Erythroblast (primary cell): Measurements from ENCODE around the gene BEX3.
"Not testable (repeated sequence)": the region's sequence is repeated elsewhere in the genome, so short reads cannot be mapped to it uniquely, and the experiment has no call there.

Experiments used
- DNase-seq, 2 experiments: peaks; one replicate each; lab custom pipeline; 2025; lab: John Stamatoyannopoulos, UW
- GATA1 ChIP-seq: IDR thresholded peaks from 2 replicates; pipeline ENCODE4 v1.6.1; 2011; ENCODE audit warnings: low read depth, mild to moderate bottlenecking, control low read depth, low read length, moderate library complexity
- POLR2A ChIP-seq: IDR thresholded peaks from 2 replicates; pipeline ENCODE4 v1.6.1; 2011; ENCODE audit warnings: mild to moderate bottlenecking, low read length

BEX3 gene

DNA sequence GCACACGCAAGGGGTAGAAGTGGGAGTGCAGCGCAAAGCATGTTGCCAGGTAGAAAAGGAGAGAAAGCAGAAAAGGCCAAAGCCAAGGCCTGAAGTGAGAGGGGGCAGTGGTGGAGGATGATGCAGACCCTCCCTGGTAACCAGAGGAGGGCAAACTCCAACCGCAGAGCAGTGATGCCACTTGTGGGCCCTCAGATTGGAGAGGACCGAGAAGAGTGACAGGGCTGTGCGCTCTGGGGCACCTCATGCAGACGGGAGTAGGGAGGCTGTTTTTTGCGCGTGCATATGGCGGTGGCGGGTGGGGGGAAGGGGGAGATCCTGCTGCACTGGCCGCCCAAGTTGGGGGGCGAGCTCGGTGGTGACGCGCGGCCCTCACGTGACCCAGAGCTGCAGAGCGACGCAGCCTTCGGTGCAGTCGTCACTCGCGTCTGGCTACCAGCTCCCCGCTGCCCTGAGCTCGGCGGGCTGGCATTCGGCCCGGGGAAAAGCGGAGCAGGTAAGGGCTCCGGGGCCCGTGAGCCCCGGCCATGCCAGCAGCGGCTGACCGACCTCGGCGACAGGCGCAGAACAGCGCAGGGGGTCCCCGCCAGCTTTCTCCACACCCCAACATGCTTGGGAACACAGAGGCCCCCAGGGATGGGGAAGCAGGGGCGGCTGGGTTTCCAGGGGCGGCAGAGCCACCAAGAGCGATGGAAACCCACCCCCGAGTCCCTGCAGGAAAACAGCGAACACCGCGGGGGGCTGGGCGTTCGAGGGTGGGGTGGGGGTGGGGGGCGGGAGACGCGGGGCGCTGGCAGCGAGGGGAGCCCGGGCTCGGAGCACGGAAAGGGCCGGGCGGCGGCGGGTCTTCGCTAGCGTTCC lies at the start of gene BEX3:
Gene BEX3, plus strand, starts transcription at position 421 of the 861 bp plus-strand sequence. CDS start 984 bp downstream, outside the sequence.
- DNase-seq: peak; percentile 35 to 54
- TF ChIP-seq GATA1 (no peak), POLR2A (peak; percentile 27)

DNA sequence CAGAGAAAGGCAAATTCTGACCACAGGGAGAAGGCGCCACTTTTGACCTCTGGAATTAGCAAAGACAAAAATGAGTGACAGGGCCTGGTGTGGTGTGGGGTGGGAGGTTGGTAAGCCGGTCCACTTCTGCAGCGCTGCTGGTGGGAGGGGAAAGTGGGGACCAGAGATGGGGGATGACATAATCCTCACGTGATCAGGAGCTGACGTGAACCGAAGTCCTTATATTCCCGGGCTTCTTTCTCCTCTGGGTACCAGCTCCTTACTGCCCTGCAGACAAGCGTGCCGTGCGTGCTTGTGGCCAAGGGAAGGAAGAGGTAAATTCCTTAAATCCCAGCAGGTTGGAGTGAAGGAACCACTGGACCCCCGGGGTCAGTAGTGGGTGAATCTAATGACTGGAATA lies 46.3 kb upstream of the BEX3 start, which contains the start of gene TCEAL7:
Gene TCEAL7, plus strand, starts transcription at position 249 of the 400 bp plus-strand sequence. CDS start 1,165 bp downstream, outside the sequence.
- peak in 1 of 2 experiments; percentile 0 for DNase-seq
- TF ChIP-seq GATA1: no peak

DNA sequence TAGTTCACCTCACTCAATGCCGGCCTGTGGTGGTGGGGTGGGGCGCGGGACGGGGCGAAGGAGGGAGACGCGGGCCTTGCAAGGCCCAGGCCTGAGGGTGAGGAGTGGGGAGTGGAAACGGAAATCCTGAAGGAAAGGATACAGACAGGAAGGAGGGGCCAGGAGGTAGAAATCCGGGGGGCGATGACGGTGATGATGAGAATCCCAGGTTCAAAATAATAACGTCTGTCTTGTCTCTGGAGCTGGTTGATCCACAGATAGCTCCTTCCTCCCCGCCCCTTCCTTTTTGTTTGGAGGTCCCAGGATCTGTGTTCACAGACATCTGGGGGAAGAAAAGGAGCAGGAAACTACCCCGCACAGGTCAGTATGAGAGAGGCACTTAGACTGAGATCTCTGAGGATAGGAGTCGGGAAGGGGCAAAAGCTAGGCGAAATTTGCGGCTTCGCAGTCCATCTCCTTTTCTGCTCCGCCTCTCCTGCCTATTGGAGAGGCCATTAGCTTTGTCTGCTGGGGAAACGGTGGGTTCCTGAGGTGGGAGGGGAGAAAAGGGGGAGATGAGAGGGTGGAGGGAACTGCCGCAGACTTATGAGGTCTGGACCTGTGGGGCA lies 45.6 kb upstream of the BEX3 start:
- no peak for TF ChIP-seq GATA1
- TF ChIP-seq POLR2A: no peak
- DNase-seq: no peak

DNA sequence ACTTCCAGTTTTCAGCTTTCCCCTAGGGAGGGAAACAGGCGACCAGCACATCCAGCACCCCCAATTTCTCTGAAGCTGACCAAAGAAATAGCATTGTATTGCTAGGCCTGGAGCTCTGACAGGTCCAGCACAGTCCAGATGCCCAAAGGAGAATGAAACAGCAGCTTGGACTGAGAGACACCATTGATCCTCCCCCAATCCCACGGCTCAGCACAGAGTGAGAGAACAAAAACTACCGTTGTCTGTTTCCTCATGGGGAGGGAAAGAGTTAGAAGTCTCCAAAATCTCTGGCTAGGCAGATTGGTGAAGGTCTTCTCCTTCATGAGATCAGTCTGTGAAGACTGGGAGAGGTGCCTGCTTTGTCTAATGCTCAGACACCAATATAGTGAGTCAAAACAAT lies 37.7 kb upstream of the BEX3 start:
- no peak for TF ChIP-seq GATA1
- no peak for DNase-seq

DNA sequence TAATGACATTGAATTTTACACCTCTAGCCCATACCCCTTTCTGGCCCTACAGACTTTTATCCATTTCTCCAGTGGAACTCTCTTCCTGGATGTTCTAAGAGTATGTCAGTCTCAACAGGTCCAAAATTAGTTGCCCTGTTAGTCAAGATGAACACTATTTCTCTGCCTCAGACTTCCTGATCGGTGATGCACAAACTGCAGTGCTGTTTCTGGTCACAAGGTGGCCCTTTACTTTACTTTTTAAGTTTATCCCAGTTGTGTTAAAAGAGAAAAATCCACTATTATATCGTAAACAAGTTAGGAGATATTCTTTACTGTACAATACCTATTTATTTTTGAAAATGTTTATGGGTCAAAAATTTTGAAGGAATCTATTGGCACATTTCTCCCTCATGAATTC lies 33.2 kb upstream of the BEX3 start:
- TF ChIP-seq POLR2A (no peak), GATA1 (no peak)
- DNase-seq: peak; percentile 28 to 55

DNA sequence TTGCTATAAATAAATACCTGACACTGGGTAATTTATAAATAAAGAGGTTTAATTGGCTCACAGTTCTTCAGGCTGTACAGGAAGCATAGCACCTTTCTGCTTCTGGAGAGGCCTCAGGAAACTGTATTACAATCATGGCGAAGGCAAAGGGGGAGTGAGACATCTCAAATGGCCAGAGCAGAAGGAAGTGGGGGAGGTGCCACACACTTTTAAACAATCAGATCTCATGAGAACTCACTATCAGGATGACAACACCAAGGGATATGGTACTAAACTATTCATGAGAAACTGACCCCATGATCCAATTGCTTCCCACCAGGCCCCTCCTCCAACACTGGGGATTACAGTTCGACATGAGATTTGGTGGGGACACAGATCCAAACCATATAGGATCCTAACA lies 31.7 kb upstream of the BEX3 start:
- DNase-seq: no peak
- TF ChIP-seq POLR2A: no peak
- TF ChIP-seq GATA1: no peak

DNA sequence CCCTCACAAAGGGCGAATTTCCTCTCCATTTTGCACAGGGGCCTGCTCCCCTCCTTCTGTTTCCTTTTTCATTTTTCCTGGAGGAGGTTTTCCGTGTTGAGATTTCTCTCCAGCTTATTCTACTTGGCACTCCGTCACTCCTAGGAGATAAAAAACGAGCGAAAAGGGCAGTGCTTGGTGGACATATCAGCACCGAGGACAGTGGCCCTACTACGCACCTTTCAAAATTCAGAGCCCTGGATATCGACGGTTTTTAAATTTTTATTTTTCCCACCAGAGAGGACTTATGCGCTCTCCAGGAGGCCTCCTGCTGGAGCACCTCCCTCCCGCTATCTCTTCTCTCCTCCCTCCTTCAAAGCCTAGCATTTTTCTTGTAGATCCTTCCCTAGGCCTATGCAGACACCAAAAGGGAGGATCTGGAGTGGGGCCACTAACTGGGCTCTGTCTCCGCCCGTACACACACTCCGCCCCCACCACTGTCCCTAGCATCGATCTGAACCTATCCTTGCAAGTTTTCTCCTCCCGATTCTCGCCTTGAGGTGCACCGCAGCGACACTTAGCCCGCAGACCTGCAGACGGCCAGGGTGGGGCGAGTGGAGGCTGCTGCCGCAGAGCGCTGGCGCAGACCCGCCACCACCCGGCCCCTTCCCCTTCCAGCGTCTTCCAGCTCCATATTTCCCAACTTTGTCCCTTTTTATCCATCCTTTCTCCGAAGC lies 28.5 kb upstream of the BEX3 start:
- DNase-seq: no peak
- no peak for TF ChIP-seq POLR2A
- no peak for TF ChIP-seq GATA1

DNA sequence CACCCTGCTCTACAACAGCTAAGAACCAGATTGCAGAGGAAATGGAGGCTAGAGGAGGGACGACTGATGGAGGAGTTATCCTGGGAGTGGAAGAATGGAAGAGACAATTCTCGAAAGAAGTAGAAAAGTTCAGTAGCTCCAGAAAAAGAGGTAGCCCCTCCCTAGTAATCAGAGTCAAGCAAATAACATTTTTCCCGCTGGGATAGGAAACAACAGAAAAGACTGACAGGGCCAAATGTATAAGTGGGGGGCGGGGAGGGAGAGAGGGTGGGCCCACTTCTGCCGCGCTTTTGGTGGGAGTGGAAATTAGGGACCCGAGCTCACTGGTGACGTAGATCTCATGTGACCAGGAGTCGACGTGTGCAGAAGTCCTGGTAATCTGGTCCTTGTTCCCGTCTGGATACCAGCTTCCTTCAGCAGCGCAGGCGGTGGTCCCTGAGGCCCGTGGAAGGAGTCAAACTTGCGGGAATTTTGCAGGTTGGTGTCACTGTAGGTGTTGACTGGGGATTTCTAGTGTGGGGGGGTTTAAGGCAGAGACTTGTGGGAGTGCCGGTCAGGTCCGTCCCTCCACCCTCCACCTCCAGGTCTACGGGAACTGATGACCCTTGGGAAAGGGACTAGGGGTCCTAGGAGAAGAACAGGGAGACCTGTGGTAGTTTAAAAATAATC lies 20.1 kb upstream of the BEX3 start, which contains the start of gene TCEAL9:
Gene TCEAL9, plus strand, starts transcription at position 377 of the 669 bp plus-strand sequence. CDS start 1,179 bp downstream, outside the sequence.
- peak; percentile 32 to 45 for DNase-seq
- TF ChIP-seq POLR2A (no peak), GATA1 (no peak)

DNA sequence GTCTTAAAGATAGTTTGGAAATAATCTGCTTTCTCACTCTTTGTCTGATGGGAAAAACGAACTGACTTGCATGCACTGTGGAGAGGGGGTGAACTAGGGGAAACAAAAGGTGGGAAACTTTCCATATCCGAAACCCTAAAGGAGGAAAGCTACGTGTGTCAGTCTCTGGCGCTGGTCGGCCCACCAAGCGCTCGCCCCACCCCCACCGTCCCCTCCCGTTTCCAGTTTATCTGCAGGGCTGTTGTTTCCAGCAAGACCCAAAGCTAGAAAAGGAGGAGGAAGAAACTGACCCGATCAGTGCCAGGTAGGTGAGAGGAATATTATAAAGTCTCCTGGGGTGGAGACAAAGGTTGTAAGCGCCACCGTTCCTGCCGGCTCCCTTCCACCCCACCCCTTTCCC lies 19.5 kb upstream of the BEX3 start:
- no peak for TF ChIP-seq POLR2A
- TF ChIP-seq GATA1: no peak
- DNase-seq: peak; percentile 21 to 30

DNA sequence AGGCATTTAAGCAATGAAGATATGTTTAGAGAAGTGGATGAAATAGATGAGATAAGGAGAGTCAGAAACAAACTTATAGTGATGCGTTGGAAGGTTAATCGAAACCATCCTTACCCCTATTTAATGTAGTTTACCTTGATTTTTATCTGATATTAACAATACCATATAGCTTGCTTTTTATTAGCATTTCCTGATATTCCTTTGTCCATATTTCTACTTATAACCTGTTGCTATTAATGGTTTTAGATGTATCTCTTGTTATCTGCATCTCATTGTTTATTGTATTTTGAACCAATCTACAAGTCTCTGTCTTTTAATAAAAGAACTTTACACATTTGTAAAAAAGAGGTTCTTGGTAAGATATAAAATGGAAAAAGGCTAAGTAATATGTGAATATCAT lies 18.5 kb upstream of the BEX3 start:
- TF ChIP-seq POLR2A (no peak), GATA1 (no peak)
- DNase-seq: no peak

DNA sequence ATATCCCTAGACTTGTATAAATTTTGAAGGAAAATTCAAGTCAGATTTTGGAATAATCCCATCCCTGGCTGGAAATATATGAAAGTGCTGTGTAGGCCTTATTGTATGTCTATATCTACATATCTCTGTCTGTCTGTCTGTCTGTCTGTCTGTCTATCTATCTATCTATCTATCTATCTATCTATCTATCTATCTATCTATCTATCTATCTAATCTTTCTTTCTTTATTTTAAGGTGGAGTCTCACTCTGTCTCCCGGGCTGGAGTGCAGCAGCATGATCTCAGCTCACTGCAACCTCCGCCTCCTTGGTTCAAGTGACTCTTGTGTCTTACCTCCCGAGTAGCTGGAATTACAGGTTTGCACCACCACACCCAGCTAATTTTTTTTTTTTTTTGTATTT lies 16.7 kb upstream of the BEX3 start:
- not testable (repeated sequence) for DNase-seq

DNA sequence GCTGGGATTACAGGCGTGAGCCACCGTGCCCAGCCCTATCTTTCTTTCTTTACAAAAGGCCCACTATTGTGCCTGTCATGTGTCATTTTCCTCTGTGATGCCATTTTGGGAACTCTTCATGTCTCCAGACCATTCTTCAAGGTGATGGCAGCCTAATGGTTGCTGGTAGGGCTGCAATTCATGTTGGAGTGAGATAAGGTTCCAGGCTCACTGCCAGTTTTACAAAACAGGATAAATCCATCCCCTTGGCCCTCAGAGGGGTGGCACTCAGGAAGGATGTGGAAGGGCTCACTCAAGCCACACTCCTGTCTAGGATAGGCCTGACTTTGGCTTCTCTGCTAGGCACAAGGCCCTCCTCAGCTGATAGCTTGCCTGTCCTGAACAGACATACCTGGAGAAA lies 16.2 kb upstream of the BEX3 start:
- TF ChIP-seq GATA1: no peak
- TF ChIP-seq POLR2A: no peak
- DNase-seq: peak; percentile 62 to 67

DNA sequence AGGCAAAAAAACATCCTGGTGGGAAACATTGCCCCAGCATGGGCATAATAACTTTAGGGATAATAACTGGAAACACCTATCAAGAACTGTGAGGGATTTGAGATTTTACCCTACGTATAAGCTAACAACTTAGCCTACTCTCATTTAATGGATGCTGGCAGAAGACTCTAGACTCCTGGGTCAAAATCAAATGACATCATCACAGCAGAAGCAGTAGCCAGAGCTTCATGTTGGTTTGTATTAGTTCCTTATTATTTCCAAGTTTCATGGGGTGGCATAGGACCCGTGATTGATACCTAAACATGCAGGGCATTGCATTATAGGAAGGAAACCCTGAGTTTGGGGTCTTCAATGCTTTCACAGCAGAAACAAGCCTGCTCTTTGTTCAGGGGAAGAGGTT lies 15.4 kb upstream of the BEX3 start:
- DNase-seq: no peak
- TF ChIP-seq GATA1: no peak
- TF ChIP-seq POLR2A: no peak
